Kidney capillary endothelial cell (primary cell): ENCODE measurements around the gene RFC5.
"Not testable (repeated sequence)": the region's sequence is repeated elsewhere in the genome, so short reads cannot be mapped to it uniquely, and the experiment has no call there.

Source experiments
- DNase-seq: peaks from one replicate; pipeline ENCODE4 v3.0.0-alpha.2; 2018; ENCODE audit warnings: low spot score

Gene RFC5

DNA sequence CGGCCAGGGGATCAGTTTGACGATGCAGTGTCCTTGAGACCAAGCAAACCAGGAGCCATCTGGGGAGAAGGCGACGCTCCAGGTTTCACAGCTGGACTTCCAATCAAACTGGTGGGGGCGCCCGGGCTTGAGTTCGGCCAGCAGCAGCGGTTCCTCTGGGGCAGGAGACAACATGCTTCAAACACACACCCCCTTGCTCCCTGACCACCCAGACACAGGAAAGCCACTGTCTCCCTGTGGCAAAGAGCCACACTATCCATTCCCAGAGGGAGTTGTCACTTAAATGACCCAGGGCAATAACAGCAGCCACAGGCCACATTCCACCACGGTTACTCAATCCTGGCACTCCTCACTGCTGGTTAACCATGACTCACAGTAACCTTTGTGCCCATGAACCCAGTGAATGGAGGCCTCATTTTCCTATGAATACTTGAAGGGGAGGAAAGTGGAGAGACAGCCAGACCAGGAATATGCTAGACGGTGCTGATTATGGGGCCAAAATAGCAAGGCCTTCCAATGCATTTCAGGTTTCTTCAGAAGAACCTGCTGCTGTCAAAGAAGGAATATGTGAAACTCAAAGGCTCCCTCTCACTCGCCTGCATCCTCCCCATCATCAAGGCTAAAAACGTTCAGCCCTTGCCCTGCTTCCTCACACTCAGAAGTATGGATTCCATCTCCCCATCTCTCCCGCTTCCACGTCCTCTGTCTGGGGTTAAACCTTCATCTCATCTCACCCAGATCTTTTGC lies 36.0 kb downstream of the RFC5 start:
- peak; percentile 93 for DNase-seq

DNA sequence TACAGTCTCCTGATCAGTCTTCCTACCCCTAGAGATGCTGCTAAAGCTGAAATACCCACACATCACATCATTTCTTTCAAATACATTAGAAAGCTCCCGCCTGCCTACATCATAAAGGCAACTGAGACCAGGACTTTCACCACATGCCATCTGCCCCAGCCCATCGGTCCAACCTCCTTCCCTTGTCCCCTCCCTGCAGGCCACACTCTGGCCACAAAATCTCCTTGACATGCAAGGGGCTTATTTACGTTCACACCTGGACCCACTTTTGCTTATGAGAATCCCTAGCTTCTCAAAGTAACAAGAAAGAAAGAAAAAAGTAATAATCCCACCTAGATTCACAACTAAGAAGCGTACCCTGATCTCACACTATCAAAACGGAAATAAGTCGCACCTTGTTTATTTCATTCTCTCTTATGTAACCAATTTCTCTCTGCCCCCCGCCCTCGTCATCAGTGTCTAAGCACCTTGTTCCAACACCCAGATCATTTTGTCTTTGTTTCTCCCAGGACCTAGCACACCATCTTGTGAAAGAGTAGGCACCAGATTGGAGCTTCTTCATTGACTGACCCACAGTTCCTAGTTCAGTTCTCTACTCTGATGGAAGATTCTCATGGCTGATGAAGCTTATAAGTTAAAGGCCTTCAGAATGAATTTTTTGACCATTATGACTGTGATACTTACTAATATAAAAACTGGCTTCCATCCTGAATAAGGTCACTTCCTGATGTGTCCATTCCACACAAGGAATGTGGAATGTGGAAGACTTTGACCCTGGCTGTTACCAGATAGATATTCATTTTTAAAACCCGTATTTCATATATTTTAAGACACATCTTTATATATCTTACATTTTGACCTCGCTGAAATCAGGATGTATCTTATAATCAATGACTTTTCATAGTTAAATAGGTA lies 36.8 kb downstream of the RFC5 start:
- DNase-seq, result no peak

DNA sequence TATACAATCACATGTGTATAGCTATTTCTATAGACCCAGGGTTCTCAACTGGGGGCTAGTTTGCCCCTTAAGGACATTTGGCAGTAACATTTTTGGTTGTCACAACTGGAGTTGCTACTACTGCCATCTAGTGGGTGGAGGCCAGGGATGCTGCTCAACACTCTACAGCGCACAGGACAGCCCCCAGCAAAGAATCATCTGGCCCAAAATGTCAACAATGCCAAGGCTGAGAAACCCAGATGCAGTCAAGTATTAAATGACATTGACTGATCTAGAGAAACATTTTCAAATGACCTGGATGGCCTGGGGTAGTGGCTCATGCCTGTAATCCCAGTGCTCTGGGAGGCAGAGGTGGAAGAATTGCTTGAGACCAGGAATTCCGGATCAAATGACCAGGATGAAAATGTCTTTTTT lies 38.6 kb downstream of the RFC5 start:
- DNase-seq, result peak; percentile 53

DNA sequence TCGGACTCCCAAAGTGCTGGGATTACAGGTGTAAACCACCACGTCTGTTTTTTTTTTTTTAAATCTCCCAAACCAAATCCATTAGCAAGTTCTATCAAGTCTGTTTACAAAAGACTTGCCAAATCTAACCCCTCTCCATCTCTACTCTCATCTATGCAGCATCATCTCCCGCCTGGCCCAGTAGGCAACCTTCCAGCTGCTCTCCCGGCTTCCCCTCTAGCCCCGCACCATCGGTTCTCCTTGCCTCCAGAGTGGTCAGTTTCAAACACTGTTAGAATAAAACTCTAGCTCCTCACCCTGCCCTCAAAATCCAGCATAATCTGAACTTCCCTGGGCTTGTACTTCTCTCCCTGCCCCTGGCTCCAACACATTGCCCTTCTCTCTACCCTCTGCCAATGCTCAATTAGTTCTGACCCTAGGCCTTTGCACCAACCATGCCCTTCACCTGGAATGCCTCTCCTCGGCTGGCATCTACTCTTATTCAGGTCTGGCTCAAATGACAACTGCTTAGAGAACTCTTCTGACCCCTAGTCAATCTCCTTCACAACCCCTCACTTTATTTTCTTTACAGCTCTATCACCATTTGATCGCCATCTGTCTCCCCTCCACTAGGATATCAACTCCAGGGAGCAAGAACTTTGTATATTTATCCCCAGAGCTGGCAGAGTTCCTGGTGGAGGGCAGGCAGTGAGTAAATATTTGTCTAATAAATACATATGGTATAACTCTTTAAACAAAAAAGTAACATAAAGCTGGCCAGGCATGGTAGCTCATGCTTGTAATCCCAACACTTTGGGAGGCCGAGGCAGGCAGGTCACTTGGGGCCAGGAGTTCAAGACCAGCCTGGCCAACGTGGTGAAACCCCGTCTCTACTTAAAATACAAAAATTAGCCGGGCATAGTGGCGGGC lies 39.6 kb downstream of the RFC5 start:
- no peak for DNase-seq

DNA sequence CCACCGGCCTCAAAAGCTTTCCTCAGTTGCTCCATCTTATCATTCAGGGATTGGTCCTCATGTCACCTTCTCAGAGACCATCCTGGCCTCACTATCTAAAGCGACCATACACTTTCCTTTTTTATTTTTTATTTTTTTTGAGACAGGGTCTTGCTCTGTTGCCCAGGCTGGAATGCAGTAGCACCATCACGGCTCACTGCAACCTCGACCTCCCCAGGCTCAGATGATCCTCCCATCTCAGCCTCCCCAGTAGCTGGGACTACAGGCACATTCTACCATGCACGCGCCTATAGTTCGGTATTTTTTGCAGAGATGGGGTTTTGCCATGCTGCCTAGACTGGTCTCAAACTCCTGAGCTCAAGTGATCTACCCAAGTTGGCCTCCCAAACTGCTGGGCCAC lies 41.7 kb downstream of the RFC5 start:
- no peak for DNase-seq

DNA sequence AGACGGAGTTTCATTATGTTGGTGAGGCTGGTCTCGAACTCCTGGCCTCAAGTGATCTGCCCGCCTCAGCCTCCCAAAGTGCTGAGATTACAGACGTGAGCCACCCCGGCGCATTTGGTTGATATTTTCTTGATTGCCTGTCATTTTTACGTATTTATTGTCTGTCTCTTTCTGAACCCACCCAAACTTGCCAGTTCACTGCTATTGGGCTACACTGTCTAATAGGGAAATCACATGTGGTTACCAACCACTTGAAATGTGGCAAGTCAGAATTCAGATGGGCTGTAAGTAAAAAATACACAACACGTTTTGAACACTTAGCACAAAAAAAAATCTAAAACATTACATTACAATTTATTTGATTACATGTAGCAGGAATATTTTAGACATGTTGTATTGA lies 42.4 kb downstream of the RFC5 start:
- no peak for DNase-seq

DNA sequence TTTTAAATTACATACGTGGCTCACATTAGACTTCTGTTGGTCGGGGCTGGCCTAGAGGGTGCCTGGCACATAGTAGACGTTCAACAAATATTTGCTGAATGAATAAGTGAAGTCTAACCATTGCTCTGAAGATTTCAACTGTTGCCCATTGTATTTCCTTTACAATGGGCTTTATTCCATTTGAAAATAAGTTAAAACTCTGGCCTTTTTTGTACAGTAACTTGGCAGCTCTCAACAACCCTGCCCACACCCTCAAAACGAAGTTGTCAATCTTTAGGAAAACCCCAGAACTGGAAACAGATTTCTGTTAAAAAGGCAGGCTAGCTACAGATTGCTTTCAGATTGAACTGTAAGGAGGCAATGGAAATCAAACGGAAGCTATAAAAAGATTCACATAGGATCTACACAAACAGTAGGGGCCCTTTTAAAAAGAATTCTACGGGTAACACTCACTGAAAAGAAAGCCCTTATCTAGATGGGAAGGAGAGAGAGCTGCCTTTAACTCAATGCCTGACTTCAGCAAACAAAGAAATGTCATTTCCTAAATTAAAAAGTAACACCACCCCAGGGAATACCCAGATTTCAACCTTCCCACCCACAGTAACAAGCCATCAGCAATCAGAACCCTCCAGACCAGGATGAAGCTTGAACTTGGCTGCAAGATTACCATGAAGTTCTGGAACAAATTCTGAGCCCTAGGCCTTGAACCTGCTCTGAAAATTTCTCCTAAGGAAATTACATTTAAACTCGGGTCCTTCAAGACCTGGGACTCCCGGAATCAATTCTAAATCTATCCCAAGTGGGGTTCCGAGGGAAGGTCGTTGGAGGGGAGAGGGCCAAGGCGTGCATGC lies 43.1 kb downstream of the RFC5 start:
- DNase-seq, result no peak

DNA sequence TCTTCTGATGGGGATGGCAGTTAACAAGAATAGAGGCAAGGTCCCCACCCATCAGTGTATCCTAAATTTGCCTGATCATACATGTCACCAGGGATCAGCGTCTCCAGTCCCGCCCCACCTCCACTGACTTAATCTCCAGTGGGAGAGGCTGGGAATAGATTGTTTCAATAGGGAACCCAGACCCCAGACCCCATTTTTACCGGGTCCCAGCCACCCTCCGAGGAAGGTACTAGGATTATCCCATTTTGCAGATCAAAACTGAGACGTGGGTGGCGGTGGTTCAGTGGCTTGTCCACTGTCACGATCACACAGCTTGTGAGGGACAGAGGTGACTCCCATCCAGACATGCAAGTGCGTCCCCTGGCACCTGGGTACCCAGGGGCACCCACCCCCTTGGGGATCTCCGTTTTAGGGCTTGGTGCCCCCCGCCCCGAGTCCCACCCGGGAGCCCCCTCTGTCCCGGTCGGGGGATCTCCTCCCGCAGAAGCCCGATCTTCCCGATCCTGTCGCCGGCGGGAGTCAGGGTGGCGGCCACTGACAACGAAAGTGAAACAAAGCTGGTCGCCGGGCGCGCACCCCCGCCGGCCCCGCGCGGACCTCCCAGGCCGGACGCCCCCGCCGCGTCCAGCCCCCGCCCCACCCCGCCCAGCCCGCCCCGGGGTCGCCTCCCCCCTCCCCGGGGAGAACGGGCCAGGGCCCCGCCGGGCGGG lies 44.0 kb downstream of the RFC5 start:
- DNase-seq, result peak; percentile 33

DNA sequence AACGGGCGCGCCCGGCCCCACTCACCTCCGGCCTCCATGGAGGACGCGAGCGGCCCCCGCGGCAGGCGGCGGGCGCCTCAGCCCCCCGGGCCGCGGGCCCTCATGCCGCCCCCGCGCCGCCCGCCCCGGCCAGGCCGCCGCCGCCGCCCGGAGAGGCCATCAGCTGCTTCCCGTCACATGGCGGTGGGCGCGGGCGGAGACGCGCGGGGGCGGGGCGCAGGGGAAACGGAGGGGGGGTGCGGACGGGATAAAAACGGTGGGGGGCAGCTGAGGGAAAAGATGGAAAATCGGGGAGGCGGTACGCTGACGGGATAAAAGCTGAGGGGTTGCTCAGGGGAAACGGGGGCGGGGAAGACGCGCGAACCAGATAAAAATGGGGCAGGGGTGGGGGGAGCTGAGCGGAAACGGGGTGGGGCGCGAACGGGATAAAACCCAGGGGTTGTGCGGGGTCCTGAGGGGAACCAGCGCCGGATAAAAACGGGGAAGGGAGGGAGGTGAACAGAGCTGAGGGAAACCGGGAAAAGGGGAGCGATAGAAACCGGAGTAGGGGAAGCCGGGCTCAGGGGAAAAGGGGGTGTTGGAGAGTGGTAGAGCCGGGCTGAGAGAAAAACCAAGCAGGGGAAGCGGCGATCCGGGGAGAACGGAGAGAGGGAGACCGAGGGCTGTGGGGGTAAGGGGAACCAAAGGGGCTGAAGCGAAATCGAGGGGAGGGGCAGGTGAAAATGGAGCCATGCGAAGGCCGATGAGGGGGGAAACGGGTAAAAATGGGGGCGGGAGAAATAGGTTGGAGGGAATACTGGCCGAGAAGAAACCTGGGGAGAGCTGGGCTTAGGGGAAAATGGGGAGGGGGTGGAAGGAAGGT lies 44.7 kb downstream of the RFC5 start, which contains the start of gene WSB2:
Gene WSB2 (minus strand): TSS at position 169 of the 862 bp plus-strand sequence. CDS start 131 bp downstream, at position 38.
- DNase-seq, result peak; percentile 37

DNA sequence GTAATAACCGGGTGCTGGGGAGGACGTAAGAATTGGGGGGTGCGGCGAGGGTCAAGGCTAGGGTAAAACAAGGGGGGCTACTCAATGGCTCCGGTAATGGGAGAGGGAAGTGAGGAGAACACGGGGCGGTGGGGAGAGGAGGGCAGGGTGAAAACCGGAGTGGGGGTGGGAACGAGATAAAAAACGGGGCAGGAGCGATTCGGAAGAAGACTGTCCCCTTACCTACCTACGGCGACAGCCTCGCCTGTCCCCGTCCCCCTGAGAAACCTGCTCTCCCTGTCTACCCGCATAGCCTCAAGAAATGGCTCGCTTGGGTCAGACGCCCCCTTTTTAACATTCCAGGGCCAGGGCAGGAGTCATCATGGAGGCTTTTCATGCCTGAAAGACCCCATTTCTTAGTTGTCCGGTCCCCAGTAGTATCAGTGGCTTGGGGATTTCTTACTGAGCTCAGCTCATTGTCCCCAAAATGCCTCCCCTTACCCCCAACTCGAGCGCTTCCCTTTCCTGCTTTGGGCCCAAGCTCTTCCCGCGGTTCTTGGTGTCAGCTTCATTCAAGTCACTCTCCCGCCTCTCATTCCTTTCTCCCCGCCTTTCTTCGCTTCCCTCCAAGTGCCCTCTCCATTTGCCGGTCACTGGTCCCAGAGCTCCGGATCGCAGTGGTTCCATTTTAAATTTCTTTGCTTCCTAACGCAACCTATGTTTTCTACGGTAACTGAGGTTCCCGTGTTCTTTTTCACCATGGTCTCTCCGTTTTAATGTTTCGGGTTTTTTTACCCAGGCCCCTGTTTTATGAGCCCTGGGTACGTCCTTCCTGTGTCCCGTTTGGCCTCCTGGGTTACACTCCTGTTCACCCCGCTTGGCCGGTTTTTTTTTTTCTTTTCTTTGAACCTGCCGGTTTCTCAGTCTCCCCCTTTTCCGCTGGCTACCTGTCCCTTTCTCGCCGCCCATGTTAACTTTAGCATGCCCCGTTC lies 45.7 kb downstream of the RFC5 start:
- DNase-seq, result peak; percentile 40

DNA sequence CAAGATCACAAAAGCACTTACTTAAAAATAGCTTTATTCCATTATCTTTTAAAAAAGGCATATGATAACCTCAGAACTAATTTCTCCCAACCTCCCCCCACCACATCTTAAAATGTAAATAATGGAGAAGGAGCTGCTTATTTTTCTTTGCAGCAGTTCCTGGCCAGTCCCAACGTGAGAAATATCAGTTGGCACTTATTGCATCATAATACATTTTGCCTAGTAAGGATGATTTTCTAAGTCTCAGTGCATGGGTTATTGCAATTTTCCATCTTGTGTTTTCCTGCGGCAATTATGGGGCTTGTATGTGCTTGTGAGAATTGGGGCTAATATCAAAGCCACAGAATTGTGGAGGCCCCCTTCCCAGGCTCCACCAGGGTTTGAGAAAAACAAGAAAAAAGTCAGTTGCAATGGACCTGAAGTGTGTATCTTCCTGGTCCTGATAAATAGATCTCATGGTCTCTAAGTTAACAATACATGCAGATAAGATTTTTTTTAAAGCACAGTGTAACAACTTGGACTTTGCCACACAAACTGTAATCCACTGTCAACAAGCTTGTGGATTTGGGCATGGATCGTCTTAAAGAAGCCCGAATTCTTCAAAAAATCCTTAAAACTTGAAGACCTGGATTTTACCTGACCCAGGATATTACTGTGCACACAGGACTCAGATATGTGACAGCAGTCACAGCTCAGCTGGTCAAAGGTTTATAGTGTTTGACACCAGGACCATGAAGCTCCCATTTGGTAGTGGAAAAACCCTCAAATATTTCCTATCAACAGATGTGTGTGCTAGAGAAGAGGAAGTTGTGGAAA lies 47.3 kb downstream of the RFC5 start:
- DNase-seq, result no peak

DNA sequence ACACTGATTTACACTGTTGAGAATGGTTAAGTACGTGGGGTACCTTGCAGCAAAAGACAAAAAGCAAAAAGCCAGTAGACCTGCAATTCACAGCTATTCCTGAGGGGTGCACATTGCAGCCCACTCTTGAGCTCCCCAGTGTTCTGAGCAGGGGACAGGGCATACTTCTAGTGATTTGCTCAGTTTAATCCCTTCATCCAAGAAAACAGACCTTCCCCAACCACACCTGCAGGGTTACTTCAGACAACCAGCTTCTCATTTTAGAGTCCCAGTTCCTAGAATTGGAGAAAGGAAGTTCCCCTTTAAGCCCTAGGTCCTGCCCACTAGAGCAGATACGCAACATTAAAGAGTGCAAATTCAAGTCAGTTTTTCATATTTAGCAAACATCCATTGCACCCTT lies 48.1 kb downstream of the RFC5 start:
- DNase-seq, result no peak

DNA sequence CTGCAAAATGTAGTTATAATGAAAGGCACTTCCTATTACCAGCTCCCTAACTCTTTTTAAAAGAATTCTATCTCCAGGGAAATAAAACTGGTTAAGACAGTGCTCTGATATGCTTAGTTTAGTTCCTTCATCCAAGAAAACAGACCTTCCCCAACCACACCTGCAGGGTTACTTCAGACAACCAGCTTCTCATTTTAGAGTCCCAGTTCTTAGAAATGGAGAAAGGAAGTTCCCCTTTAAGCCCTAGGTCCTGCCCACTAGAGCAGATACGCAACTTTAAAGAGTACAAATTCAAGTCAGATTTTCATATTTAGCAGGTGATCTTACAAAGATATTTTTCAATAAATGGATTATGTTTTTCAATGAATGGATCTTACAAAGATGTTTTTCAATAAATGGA lies 48.9 kb downstream of the RFC5 start:
- DNase-seq, result no peak

DNA sequence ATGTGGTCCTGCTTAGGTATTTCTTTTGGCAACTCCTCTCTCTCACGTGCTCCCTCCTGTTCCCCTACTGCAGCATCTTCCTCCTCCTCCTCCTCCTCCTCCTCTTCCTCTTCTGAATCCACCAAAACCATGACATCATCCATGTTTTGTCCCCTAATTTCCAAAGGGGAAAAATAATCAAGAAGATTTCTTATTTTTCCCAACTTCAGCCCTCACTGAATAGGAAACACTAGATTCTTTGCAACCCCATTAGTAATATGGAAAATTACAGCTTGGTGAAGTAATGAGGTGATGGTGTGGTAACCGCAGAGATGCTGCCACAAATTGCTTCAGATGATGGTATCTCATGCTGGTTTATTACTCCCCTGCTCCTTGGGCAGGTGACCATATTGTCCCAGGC lies 51.9 kb downstream of the RFC5 start:
- DNase-seq, result no peak

DNA sequence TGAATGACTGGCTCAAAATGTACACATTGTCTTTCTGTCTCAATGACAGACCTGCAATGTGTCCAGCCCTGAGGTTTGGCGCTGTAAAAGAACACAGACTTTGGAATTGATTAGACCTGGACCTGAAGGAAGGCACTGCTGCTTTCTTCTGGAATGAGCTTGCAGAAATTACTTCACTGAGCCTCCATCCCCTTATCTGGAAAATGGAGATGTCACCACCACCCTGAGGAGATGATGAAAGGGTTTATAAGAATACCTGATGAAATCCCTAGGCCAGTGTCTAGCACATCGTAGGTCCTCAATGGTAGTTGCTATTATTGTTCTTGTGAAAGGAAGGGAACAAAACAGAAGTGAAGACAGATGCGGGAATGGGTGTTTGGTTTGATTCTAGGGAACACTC lies 54.1 kb downstream of the RFC5 start:
- no peak for DNase-seq

DNA sequence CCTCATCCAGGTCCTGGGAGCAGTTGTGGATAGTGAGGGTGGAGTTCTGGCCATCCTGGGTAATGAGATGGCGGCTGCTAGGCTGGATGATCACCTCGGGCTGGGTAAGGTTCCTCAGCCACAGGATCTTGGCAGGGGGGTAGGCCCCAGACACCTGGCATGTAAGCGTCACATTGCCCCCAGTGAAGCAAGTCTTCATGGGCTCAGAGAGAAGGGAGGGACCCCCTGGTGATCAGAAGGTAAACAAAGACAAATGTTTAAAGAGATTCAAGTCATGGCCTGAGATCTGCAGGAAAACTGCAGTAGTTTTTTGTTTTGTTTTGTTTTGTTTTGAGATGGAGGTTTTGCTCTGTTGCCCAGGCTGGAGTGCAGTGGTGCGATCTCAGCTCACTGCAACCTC lies 57.3 kb downstream of the RFC5 start:
- no peak for DNase-seq

DNA sequence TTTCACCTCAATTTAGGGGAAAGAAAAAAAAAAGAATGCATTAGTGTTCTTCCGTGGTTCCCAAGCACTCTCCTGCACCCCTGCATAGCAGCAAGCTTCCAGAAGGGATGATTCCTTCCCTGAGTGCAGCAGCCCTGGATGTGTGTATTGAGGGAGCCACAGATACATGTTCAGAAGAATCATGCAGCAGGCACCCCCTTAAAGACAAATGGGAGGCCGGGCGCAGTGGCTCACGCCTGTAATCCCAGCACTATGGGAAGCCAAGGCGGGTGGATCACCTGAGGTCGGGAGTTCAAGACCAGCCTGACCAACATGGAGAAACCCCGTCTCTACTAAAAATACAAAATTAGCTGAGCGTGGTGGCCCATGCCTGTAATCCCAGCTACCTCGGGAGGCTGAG lies 65.0 kb downstream of the RFC5 start:
- not testable (repeated sequence) for DNase-seq
